Measurements from ENCODE around the gene ARHGEF28. TPM values are rescaled to one million over a fixed set of nuclear protein-coding genes. Genes with fewer than 3 reads are reported as not detected.

The ARHGEF28 gene
- total and polyA plus RNA-seq, 2 of the 13 experiments (the other 11 are each of a cell fraction or from before 2014, with no cell fraction given): 17.4 to 34.1 TPM

GRCh38 chr5:73896097-73896496 is 270.1 kb downstream of the ARHGEF28 start:
- peaks cover 18 to 73% of the 10 kb centered on the region in 2 experiments for H3K36me3 ChIP-seq (replicated peaks in 1 of 2; ENCODE audit: control insufficient read depth in 1 of 2, insufficient read depth in 2 of 2, low read length in 2 of 2)
- H3K9ac ChIP-seq (ENCODE audit: insufficient read depth, low read depth, low read length): no peak overlapping the region
- H3K4me1 ChIP-seq (ENCODE audit: insufficient read depth, low read length): peaks cover 22% of the 10 kb centered on the region
- H3K9me3 ChIP-seq (ENCODE audit: low read length): no peaks in the 10 kb centered on the region
- ChIA-PET POLR2A (no interaction called here), CTCF (ENCODE audit: low intra/inter-chr PET ratio, low total read pairs) (no interaction called here)
- ATAC-seq (no peak), DNase-seq (ENCODE audit: low spot score) (no peak), FAIRE-seq (no peak)
- H2AFZ ChIP-seq (ENCODE audit: low read length): no peak overlapping the region
- intact Hi-C loops (cut with micrococcal nuclease; ENCODE audit: unreplicated experiment): no loop called here
- H3K27me3 ChIP-seq (ENCODE audit: control insufficient read depth in 1 of 2, insufficient read depth in 2 of 2, low read length in 2 of 2): no peaks in the 10 kb centered on the region
- in situ Hi-C loops (cut with HindIII; ENCODE audit: extremely low pct_ligation_motif_present, low pct_unique_long_range_greater_than_20kb): no loop called here
- BruUV-seq (replicated peaks): no TSS peak
- no peak overlapping the region for H3K27ac ChIP-seq (ENCODE audit: extremely low read length, insufficient read depth, low read length)
- H3K79me2 ChIP-seq (ENCODE audit: insufficient read depth, low read length): no peaks in the 10 kb centered on the region
- no peaks in the 10 kb centered on the region for H4K20me1 ChIP-seq (ENCODE audit: insufficient read depth, low read length)
- WGBS (ENCODE audit: low lambda C conversion rate): 96% methylated on average over 3 of the region's 3 CpGs
- TF ChIP-seq ZNF580 (CRISPR knock-in tag; IDR thresholded peaks at IDR 0.05; ENCODE audit: borderline replicate concordance, low read depth) (no peak), RELA (CRISPR knock-in tag; IDR thresholded peaks at IDR 0.05) (no peak), MAX (IDR thresholded peaks at IDR 0.05) (no peak), ZNF337 (CRISPR knock-in tag; IDR thresholded peaks at IDR 0.05; ENCODE audit: borderline replicate concordance, low read depth) (no peak), NR2F1 (CRISPR knock-in tag; IDR thresholded peaks at IDR 0.05) (no peak), NFKBIZ (CRISPR knock-in tag; IDR thresholded peaks at IDR 0.05) (no peak), ZNF44 (CRISPR knock-in tag; IDR thresholded peaks at IDR 0.05) (no peak), DNMT3B (CRISPR knock-in tag; conservative IDR thresholded peaks at IDR 0.05) (no peak), PHF20 (CRISPR knock-in tag; IDR thresholded peaks at IDR 0.05) (no peak), ZNF563 (CRISPR knock-in tag; IDR thresholded peaks at IDR 0.05) (no peak), HOXA7 (CRISPR knock-in tag; IDR thresholded peaks at IDR 0.05) (no peak), RARA (CRISPR knock-in tag; IDR thresholded peaks at IDR 0.05) (no peak), ZNF142 (CRISPR knock-in tag; IDR thresholded peaks at IDR 0.05) (no peak)
- H3K4me3 ChIP-seq (replicated peaks in 1 of 3; ENCODE audit: insufficient read depth in 1 of 3, low read depth in 2 of 3, low read length in 3 of 3): no peak overlapping the region
- no peak overlapping the region for H3K4me2 ChIP-seq (ENCODE audit: low read depth, low read length)
